Fibroblast of lung (primary cell): ENCODE data around the gene TVP23A. TPM values are rescaled to one million over a fixed set of nuclear protein-coding genes. Genes with fewer than 3 reads are reported as not detected.

ENCODE experiments used
- DNase-seq, 2 donors: peaks; one replicate each; pipeline versions ENCODE4 v3.0.0 to v3.0.0-alpha.2; 2010; ENCODE audit warnings: low read depth in 2 of 2
- H2AFZ ChIP-seq: 2 replicates; pipeline ENCODE4 v1.5.1; 2012; ENCODE audit warnings: low read length, control low read depth, inconsistent platforms
- H3K27ac ChIP-seq: 2 replicates; pipeline ENCODE4 v1.5.1; 2011; ENCODE audit warnings: low read length, control low read depth; ENCODE audit not compliant: insufficient read depth
- H3K27me3 ChIP-seq: 2 replicates; pipeline ENCODE4 v1.5.1; 2011; ENCODE audit warnings: mild to moderate bottlenecking, low read length; ENCODE audit not compliant: control insufficient read depth, insufficient read depth
- H3K36me3 ChIP-seq: 2 replicates; pipeline ENCODE4 v1.5.1; 2011; ENCODE audit warnings: low read length; ENCODE audit not compliant: control insufficient read depth, insufficient read depth
- H3K4me1 ChIP-seq: 2 replicates; pipeline ENCODE4 v1.5.1; 2011; ENCODE audit warnings: low read length; ENCODE audit not compliant: control insufficient read depth, insufficient read depth; ENCODE audit errors: extremely low read depth
- H3K4me2 ChIP-seq: 2 replicates; pipeline ENCODE4 v1.5.1; 2011; ENCODE audit warnings: low read length, control low read depth; ENCODE audit not compliant: insufficient read depth; ENCODE audit errors: extremely low read depth
- H3K4me3 ChIP-seq, 4 experiments: fragments of 200-600 bp in 1 of 4; sonication (generic) in 1 of 4; replicated peaks in 1 of 4; 2 replicates each; pipeline ENCODE4 v1.5.1; 2011 to 2016; ENCODE audit warnings: low read length in 4 of 4, low read depth in 3 of 4, mild to moderate bottlenecking in 3 of 4, control low read depth in 2 of 4, inconsistent platforms in 1 of 4, mixed read lengths in 1 of 4; ENCODE audit not compliant: insufficient read depth in 1 of 4; ENCODE audit errors: control extremely low read depth in 1 of 4
- H3K79me2 ChIP-seq: 2 replicates; pipeline ENCODE4 v1.5.1; 2012; ENCODE audit warnings: mild to moderate bottlenecking, low read length, inconsistent platforms; ENCODE audit not compliant: control insufficient read depth, insufficient read depth
- H3K9ac ChIP-seq: 2 replicates; pipeline ENCODE4 v1.5.1; 2011; ENCODE audit warnings: mild to moderate bottlenecking, low read length, control low read depth; ENCODE audit not compliant: insufficient read depth
- H3K9me3 ChIP-seq: 2 replicates; pipeline ENCODE4 v1.5.1; 2012; ENCODE audit warnings: low read depth, low read length; ENCODE audit not compliant: control insufficient read depth, insufficient read depth
- H4K20me1 ChIP-seq: 2 replicates; pipeline ENCODE4 v1.5.1; 2011; ENCODE audit warnings: low read length; ENCODE audit not compliant: control insufficient read depth, insufficient read depth; ENCODE audit errors: extremely low read depth
- CTCF ChIP-seq, 2 donors: IDR thresholded peaks in 1 of 2; conservative IDR thresholded peaks in 1 of 2; 1 replicate in 1 of 2; 2 replicates in 1 of 2; pipeline ENCODE4 v1.5.1; 2011 to 2012; ENCODE audit warnings: low read length in 2 of 2, control low read depth in 1 of 2, inconsistent platforms in 1 of 2, low read depth in 1 of 2, mild to moderate bottlenecking in 1 of 2
- EZH2 ChIP-seq: IDR thresholded peaks from 2 replicates; pipeline ENCODE4 v1.5.1; 2012; ENCODE audit warnings: low read length, control low read depth, mild to moderate bottlenecking; ENCODE audit errors: missing control alignments
- polyA plus RNA-seq, 2 donors: library from polyadenylated mRNA; depleted of rRNA in 1 of 2; stranded (reverse) in 1 of 2; unstranded in 1 of 2; fragments of >200 nt; gene quantifications; 2 replicates each; pipeline ENCODE4 v1.2.1, GENCODE V29; 2011 to 2012; ENCODE audit warnings: missing spikeins in 1 of 2
- total RNA-seq: library from RNA; depleted of rRNA; stranded (reverse); fragments of >200 nt; gene quantifications from 2 replicates; pipeline ENCODE4 v1.2.1, GENCODE V29; 2014

The TVP23A gene
- total and polyA plus RNA-seq, 2 donors (not counting 1 experiment from before 2014, with no cell fraction given), result under 0.01 TPM; not detected in 1

GRCh38 chr16:10751291-10751697 lies 67.3 kb downstream of the TVP23A start:
- no peak for DNase-seq
- Histone ChIP-seq H2AFZ (no peak overlapping the region), H3K27me3 (no peaks in the 10 kb centered on the region), H4K20me1 (no peaks in the 10 kb centered on the region), H3K4me2 (no peak overlapping the region), H3K36me3 (no peaks in the 10 kb centered on the region), H3K9me3 (no peaks in the 10 kb centered on the region), H3K4me3 (no peak overlapping the region), H3K27ac (no peak overlapping the region), H3K79me2 (no peaks in the 10 kb centered on the region), H3K9ac (no peak overlapping the region), H3K4me1 (peaks cover 7% of the 10 kb centered on the region)
- TF ChIP-seq CTCF (conservative IDR thresholded peaks at IDR 0.05 in 1 of 2, IDR thresholded peaks at IDR 0.05 in 1 of 2; ENCODE audit: low read depth in 1 of 2, low read length in 2 of 2) (no peak), EZH2 (no peak)

- H3K27me3 ChIP-seq, result no peaks in the 10 kb centered on the region
- no peak overlapping the region for H3K4me3 ChIP-seq
- no peak overlapping the region for H3K4me2 ChIP-seq
- H3K4me1 ChIP-seq, result peaks cover 7% of the 10 kb centered on the region
- H4K20me1 ChIP-seq, result no peaks in the 10 kb centered on the region
- TF ChIP-seq CTCF (conservative IDR thresholded peaks at IDR 0.05 in 1 of 2, IDR thresholded peaks at IDR 0.05 in 1 of 2; ENCODE audit: low read depth in 1 of 2, low read length in 2 of 2) (no peak), EZH2 (no peak)
- H3K9me3 ChIP-seq, result no peaks in the 10 kb centered on the region
- H2AFZ ChIP-seq, result no peak overlapping the region
- no peak overlapping the region for H3K9ac ChIP-seq
- DNase-seq, result no peak
- no peaks in the 10 kb centered on the region for H3K36me3 ChIP-seq
- no peaks in the 10 kb centered on the region for H3K79me2 ChIP-seq
- no peak overlapping the region for H3K27ac ChIP-seq
Observed at GRCh38 chr16:10750793-10751192, 67.8 kb downstream of the TVP23A start.

- no peaks in the 10 kb centered on the region for H3K79me2 ChIP-seq
- H4K20me1 ChIP-seq, result no peaks in the 10 kb centered on the region
- TF ChIP-seq CTCF (conservative IDR thresholded peaks at IDR 0.05 in 1 of 2, IDR thresholded peaks at IDR 0.05 in 1 of 2; ENCODE audit: low read depth in 1 of 2, low read length in 2 of 2) (no peak), EZH2 (no peak)
- no peaks in the 10 kb centered on the region for H3K9me3 ChIP-seq
- H3K4me3 ChIP-seq, result no peak overlapping the region
- H2AFZ ChIP-seq, result no peak overlapping the region
- peaks cover 15% of the 10 kb centered on the region for H3K4me1 ChIP-seq
- DNase-seq, result no peak
- no peaks in the 10 kb centered on the region for H3K27me3 ChIP-seq
- no peak overlapping the region for H3K27ac ChIP-seq
- no peak overlapping the region for H3K9ac ChIP-seq
- no peak overlapping the region for H3K4me2 ChIP-seq
- no peaks in the 10 kb centered on the region for H3K36me3 ChIP-seq
Observed at GRCh38 chr16:10745841-10746240, 72.8 kb downstream of the TVP23A start.
